ENCODE measurements around the gene TMEM239.
"Not testable (repeated sequence)": the region's sequence is repeated elsewhere in the genome, so short reads cannot be mapped to it uniquely, and the experiment has no call there.

Gene TMEM239

GRCh38 chr20:2820896-2821869 lies 5.0 kb downstream of the TMEM239 start:
- no peak for DNase-seq (ENCODE audit: low read depth in 2 of 2)

- no peak for DNase-seq (ENCODE audit: low read depth in 2 of 2)
Measured at GRCh38 chr20:2822073-2822472, 5.9 kb downstream of the TMEM239 start.

- no peak for DNase-seq (ENCODE audit: low read depth in 2 of 2)
Measured at GRCh38 chr20:2825761-2826160, 9.6 kb downstream of the TMEM239 start.

- DNase-seq (ENCODE audit: low read depth in 2 of 2) = no peak
Measured at GRCh38 chr20:2826655-2827054, 10.5 kb downstream of the TMEM239 start.

GRCh38 chr20:2829376-2829775 lies 13.2 kb downstream of the TMEM239 start:
- no peak for DNase-seq (ENCODE audit: low read depth in 2 of 2)

- not testable (repeated sequence) for DNase-seq (ENCODE audit: low read depth in 2 of 2)
Measured at GRCh38 chr20:2831206-2831605, 15.0 kb downstream of the TMEM239 start.

GRCh38 chr20:2833761-2834160 lies 17.6 kb downstream of the TMEM239 start:
- DNase-seq (ENCODE audit: low read depth in 2 of 2) = no peak

GRCh38 chr20:2834401-2835110 lies 18.4 kb downstream of the TMEM239 start:
- DNase-seq (ENCODE audit: low read depth in 2 of 2) = no peak

GRCh38 chr20:2835331-2835796 lies 19.2 kb downstream of the TMEM239 start:
- no peak for DNase-seq (ENCODE audit: low read depth in 2 of 2)

GRCh38 chr20:2836035-2836434 lies 19.9 kb downstream of the TMEM239 start:
- no peak for DNase-seq (ENCODE audit: low read depth in 2 of 2)

GRCh38 chr20:2837221-2837960 lies 21.2 kb downstream of the TMEM239 start:
- DNase-seq (ENCODE audit: low read depth in 2 of 2) = no peak

- DNase-seq (ENCODE audit: low read depth in 2 of 2) = no peak
Measured at GRCh38 chr20:2838170-2838797, 22.1 kb downstream of the TMEM239 start.

GRCh38 chr20:2838847-2839671 lies 22.9 kb downstream of the TMEM239 start:
- DNase-seq (ENCODE audit: low read depth in 2 of 2) = no peak

GRCh38 chr20:2839732-2840137 lies 23.6 kb downstream of the TMEM239 start:
- DNase-seq (ENCODE audit: low read depth in 2 of 2) = no peak

- DNase-seq (ENCODE audit: low read depth in 2 of 2) = peak; percentile 54 to 58
Measured at GRCh38 chr20:2840138-2840966, 24.2 kb downstream of the TMEM239 start, which contains the start of the genes PCED1A and VPS16. Gene PCED1A, minus strand, starts transcription at chr20:2840655. Its CDS starts 743 bp downstream, at chr20:2839912. Gene VPS16, plus strand, starts transcription at chr20:2840745. Its CDS starts 30 bp downstream, at chr20:2840775.

GRCh38 chr20:2840967-2841531 lies 24.9 kb downstream of the TMEM239 start:
- peak in 1 of 2 experiments; percentile 15 for DNase-seq (ENCODE audit: low read depth in 2 of 2)

- DNase-seq (ENCODE audit: low read depth in 2 of 2) = no peak
Measured at GRCh38 chr20:2845607-2846006, 29.4 kb downstream of the TMEM239 start.

- no peak for DNase-seq (ENCODE audit: low read depth in 2 of 2)
Measured at GRCh38 chr20:2846698-2847097, 30.5 kb downstream of the TMEM239 start.

- DNase-seq (ENCODE audit: low read depth in 2 of 2) = no peak
Measured at GRCh38 chr20:2847802-2848201, 31.6 kb downstream of the TMEM239 start.
